ENCODE measurements around the gene CXorf66. TPM values are rescaled to one million over a fixed set of nuclear protein-coding genes. Genes with fewer than 3 reads are reported as not detected.

CXorf66 gene
- total and polyA plus RNA-seq, 2 of the 13 experiments (the other 11 are each of a cell fraction or from before 2014, with no cell fraction given) = not detected

- TF ChIP-seq, protein P1, sequence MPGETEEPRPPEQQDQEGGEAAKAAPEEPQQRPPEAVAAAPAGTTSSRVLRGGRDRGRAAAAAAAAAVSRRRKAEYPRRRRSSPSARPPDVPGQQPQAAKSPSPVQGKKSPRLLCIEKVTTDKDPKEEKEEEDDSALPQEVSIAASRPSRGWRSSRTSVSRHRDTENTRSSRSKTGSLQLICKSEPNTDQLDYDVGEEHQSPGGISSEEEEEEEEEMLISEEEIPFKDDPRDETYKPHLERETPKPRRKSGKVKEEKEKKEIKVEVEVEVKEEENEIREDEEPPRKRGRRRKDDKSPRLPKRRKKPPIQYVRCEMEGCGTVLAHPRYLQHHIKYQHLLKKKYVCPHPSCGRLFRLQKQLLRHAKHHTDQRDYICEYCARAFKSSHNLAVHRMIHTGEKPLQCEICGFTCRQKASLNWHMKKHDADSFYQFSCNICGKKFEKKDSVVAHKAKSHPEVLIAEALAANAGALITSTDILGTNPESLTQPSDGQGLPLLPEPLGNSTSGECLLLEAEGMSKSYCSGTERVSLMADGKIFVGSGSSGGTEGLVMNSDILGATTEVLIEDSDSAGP (CRISPR knock-in tag; IDR thresholded peaks at IDR 0.05; ENCODE audit: borderline replicate concordance) = 0 out of 2 replicates have a peak, but pooled peaks have one; percentile 4
- TF ChIP-seq ZNF768 (CRISPR knock-in tag; IDR thresholded peaks at IDR 0.05) (peak; percentile 28; the same call in 1 of the 2 replicates), NR2F1 (CRISPR knock-in tag; IDR thresholded peaks at IDR 0.05) (no peak), MAZ (IDR thresholded peaks at IDR 0.05; ENCODE audit: borderline replicate concordance, low read depth, low read length) (peak; percentile 84; the same call in 1 of the 2 replicates), MAZ (CRISPR knock-in tag; IDR thresholded peaks at IDR 0.05; ENCODE audit: low read depth) (0 out of 2 replicates have a peak, but pooled peaks have one; percentile 33), TGIF2 (CRISPR knock-in tag; IDR thresholded peaks at IDR 0.05) (no peak), ZNF224 (CRISPR knock-in tag; IDR thresholded peaks at IDR 0.05) (no peak), ZNF550 (CRISPR knock-in tag; IDR thresholded peaks at IDR 0.05; ENCODE audit: borderline replicate concordance) (no peak), ADNP (CRISPR knock-in tag; IDR thresholded peaks at IDR 0.05) (no peak), GRHL1 (CRISPR knock-in tag; conservative IDR thresholded peaks at IDR 0.05) (no peak), FOXP1 (IDR thresholded peaks at IDR 0.05) (no peak), FOXP1 (CRISPR knock-in tag; IDR thresholded peaks at IDR 0.05) (no peak), EP300 (IDR thresholded peaks at IDR 0.05; ENCODE audit: low read depth in 2 of 2, low read length in 2 of 2) (no peak), EP300 (CRISPR knock-in tag; IDR thresholded peaks at IDR 0.05; ENCODE audit: borderline replicate concordance) (no peak), ZNF792 (CRISPR knock-in tag; IDR thresholded peaks at IDR 0.05) (no peak)
- TF ChIP-seq, protein P2, sequence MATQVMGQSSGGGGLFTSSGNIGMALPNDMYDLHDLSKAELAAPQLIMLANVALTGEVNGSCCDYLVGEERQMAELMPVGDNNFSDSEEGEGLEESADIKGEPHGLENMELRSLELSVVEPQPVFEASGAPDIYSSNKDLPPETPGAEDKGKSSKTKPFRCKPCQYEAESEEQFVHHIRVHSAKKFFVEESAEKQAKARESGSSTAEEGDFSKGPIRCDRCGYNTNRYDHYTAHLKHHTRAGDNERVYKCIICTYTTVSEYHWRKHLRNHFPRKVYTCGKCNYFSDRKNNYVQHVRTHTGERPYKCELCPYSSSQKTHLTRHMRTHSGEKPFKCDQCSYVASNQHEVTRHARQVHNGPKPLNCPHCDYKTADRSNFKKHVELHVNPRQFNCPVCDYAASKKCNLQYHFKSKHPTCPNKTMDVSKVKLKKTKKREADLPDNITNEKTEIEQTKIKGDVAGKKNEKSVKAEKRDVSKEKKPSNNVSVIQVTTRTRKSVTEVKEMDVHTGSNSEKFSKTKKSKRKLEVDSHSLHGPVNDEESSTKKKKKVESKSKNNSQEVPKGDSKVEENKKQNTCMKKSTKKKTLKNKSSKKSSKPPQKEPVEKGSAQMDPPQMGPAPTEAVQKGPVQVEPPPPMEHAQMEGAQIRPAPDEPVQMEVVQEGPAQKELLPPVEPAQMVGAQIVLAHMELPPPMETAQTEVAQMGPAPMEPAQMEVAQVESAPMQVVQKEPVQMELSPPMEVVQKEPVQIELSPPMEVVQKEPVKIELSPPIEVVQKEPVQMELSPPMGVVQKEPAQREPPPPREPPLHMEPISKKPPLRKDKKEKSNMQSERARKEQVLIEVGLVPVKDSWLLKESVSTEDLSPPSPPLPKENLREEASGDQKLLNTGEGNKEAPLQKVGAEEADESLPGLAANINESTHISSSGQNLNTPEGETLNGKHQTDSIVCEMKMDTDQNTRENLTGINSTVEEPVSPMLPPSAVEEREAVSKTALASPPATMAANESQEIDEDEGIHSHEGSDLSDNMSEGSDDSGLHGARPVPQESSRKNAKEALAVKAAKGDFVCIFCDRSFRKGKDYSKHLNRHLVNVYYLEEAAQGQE (IDR thresholded peaks at IDR 0.05; ENCODE audit: borderline replicate concordance in 1 of 2, low read depth in 1 of 2, low read length in 2 of 2) = no peak
- TF ChIP-seq, protein P3, sequence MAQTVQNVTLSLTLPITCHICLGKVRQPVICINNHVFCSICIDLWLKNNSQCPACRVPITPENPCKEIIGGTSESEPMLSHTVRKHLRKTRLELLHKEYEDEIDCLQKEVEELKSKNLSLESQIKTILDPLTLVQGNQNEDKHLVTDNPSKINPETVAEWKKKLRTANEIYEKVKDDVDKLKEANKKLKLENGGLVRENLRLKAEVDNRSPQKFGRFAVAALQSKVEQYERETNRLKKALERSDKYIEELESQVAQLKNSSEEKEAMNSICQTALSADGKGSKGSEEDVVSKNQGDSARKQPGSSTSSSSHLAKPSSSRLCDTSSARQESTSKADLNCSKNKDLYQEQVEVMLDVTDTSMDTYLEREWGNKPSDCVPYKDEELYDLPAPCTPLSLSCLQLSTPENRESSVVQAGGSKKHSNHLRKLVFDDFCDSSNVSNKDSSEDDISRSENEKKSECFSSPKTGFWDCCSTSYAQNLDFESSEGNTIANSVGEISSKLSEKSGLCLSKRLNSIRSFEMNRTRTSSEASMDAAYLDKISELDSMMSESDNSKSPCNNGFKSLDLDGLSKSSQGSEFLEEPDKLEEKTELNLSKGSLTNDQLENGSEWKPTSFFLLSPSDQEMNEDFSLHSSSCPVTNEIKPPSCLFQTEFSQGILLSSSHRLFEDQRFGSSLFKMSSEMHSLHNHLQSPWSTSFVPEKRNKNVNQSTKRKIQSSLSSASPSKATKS (CRISPR knock-in tag; IDR thresholded peaks at IDR 0.05) = no peak
- TF ChIP-seq, protein P4, sequence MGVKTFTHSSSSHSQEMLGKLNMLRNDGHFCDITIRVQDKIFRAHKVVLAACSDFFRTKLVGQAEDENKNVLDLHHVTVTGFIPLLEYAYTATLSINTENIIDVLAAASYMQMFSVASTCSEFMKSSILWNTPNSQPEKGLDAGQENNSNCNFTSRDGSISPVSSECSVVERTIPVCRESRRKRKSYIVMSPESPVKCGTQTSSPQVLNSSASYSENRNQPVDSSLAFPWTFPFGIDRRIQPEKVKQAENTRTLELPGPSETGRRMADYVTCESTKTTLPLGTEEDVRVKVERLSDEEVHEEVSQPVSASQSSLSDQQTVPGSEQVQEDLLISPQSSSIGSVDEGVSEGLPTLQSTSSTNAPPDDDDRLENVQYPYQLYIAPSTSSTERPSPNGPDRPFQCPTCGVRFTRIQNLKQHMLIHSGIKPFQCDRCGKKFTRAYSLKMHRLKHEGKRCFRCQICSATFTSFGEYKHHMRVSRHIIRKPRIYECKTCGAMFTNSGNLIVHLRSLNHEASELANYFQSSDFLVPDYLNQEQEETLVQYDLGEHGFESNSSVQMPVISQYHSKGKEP (CRISPR knock-in tag; IDR thresholded peaks at IDR 0.05) = no peak
These were observed 32.2 kb downstream of the CXorf66 start, which contains the start of gene ATP11C (continued) for GRCh38 chrX:139932901-139933796.
